ENCODE measurements around the gene PLCB4. TPM values are rescaled to one million over a fixed set of nuclear protein-coding genes. Genes with fewer than 3 reads are reported as not detected.

PLCB4 gene
- total and polyA plus RNA-seq, 3 donors from 2014 or later, result 5.9 to 19.4 (median 15.5) TPM

GRCh38 chr20:9508696-9509178 is 439.9 kb downstream of the PLCB4 start:
- intact Hi-C loops (cut with DNase I; ENCODE audit: low total_unique reads), result no loop called here
- Histone ChIP-seq H3K4me1 (peaks cover 3% of the 10 kb centered on the region), H3K36me3 (ENCODE audit: low read depth, missing control alignments) (no peaks in the 10 kb centered on the region), H3K27me3 (peaks cover 5% of the 10 kb centered on the region), H3K4me3 (no peak overlapping the region), H3K9me3 (no peaks in the 10 kb centered on the region), H3K27ac (no peak overlapping the region)
- DNase-seq, result no peak
- 8 to 13% methylated on average over 18 to 30 of the region's 30 CpGs for WGBS, 2 donors
- TF ChIP-seq, protein P1, sequence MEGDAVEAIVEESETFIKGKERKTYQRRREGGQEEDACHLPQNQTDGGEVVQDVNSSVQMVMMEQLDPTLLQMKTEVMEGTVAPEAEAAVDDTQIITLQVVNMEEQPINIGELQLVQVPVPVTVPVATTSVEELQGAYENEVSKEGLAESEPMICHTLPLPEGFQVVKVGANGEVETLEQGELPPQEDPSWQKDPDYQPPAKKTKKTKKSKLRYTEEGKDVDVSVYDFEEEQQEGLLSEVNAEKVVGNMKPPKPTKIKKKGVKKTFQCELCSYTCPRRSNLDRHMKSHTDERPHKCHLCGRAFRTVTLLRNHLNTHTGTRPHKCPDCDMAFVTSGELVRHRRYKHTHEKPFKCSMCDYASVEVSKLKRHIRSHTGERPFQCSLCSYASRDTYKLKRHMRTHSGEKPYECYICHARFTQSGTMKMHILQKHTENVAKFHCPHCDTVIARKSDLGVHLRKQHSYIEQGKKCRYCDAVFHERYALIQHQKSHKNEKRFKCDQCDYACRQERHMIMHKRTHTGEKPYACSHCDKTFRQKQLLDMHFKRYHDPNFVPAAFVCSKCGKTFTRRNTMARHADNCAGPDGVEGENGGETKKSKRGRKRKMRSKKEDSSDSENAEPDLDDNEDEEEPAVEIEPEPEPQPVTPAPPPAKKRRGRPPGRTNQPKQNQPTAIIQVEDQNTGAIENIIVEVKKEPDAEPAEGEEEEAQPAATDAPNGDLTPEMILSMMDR (IDR thresholded peaks at IDR 0.05), result no peak
- no peak for TF ChIP-seq POLR2A (IDR thresholded peaks at IDR 0.05)

DNA sequence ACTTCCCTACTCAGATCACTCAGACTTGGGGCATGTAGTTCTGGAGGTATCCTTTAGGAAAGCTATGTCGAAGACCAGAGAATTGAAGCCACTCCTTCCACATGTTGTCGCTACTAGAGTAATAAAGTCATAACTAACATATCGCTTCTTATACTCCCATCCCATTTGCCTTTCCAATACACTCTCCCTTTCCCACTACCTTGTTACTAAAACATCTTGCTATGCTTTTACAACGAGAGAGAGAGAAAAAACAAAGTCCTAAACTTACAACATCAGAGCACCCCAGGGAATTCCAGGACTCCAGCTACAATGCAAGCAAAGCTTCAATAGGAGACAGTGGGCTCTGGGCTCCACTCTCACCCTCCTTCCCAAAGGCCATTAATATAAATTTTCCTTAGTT is 440.4 kb downstream of the PLCB4 start:
- 18 to 31% methylated on average over 4 of the region's 4 CpGs for WGBS, 2 donors
- TF ChIP-seq, protein P1 (IDR thresholded peaks at IDR 0.05), result no peak
- no peak for TF ChIP-seq POLR2A (IDR thresholded peaks at IDR 0.05)
- no peak for DNase-seq
- Histone ChIP-seq H3K36me3 (ENCODE audit: low read depth, missing control alignments) (no peaks in the 10 kb centered on the region), H3K4me1 (peaks cover 4% of the 10 kb centered on the region), H3K27me3 (peaks cover 5% of the 10 kb centered on the region), H3K27ac (no peak overlapping the region), H3K4me3 (no peak overlapping the region), H3K9me3 (no peaks in the 10 kb centered on the region)
- intact Hi-C loops (cut with DNase I; ENCODE audit: low total_unique reads), result no loop called here

- DNase-seq, result no peak
- no peak overlapping the region for H3K27ac ChIP-seq
Observed at GRCh38 chr20:9510911-9511310, 442.0 kb downstream of the PLCB4 start.

DNA sequence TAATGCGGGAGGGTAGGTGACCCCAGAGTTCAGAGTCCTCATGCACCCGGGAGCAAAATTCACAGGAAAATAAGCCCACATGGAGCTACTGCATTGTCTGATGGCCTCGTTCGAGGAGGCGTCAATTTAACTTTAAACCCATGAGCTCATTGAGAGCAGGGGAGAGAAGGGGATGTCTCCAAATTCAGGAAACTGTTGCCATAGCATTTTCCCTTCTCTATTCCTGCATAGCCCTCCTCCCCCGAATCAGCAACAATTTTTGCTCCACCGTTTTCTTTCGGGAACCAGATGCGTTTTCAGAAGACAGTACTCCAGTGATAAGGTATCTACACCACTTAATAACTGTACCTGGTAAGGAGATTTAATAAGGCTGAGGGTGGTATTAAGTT is 445.2 kb downstream of the PLCB4 start:
- Histone ChIP-seq H3K4me1 (peaks cover 12% of the 10 kb centered on the region), H3K4me3 (no peak overlapping the region), H3K27me3 (no peaks in the 10 kb centered on the region), H3K36me3 (ENCODE audit: low read depth, missing control alignments) (no peaks in the 10 kb centered on the region), H3K27ac (no peak overlapping the region), H3K9me3 (no peaks in the 10 kb centered on the region)
- TF ChIP-seq POLR2A (IDR thresholded peaks at IDR 0.05), result no peak
- TF ChIP-seq, protein P1 (IDR thresholded peaks at IDR 0.05), result no peak
- no peak for DNase-seq
- 3 to 7% methylated on average over 9 of the region's 9 CpGs for WGBS, 2 donors
- intact Hi-C loops (cut with DNase I; ENCODE audit: low total_unique reads), result no loop called here

More at GRCh38 chr20:9510911-9511310, 442.0 kb downstream of the PLCB4 start:
- H3K27me3 ChIP-seq, result peaks cover 5% of the 10 kb centered on the region
- no peak overlapping the region for H3K4me3 ChIP-seq
- H3K36me3 ChIP-seq (ENCODE audit: low read depth, missing control alignments), result no peaks in the 10 kb centered on the region
- no peaks in the 10 kb centered on the region for H3K9me3 ChIP-seq
- intact Hi-C loops (cut with DNase I; ENCODE audit: low total_unique reads), result no loop called here
- TF ChIP-seq POLR2A (IDR thresholded peaks at IDR 0.05), result no peak
- TF ChIP-seq, protein P1 (IDR thresholded peaks at IDR 0.05), result no peak
- peaks cover 14% of the 10 kb centered on the region for H3K4me1 ChIP-seq
- 66 to 77% methylated on average over 5 of the region's 5 CpGs for WGBS, 2 donors

Measured in testis (tissue), 3 donors.